Measurements from ENCODE around the gene C1R. TPM values are rescaled to one million over a fixed set of nuclear protein-coding genes. Genes with fewer than 3 reads are reported as not detected.
A peak's percentile ranks its signal among the peaks of the same experiment; 100 is the strongest.

C1R gene
- total RNA-seq, 2 experiments from 2014 or later: 2.2 to 3.5 TPM

DNA sequence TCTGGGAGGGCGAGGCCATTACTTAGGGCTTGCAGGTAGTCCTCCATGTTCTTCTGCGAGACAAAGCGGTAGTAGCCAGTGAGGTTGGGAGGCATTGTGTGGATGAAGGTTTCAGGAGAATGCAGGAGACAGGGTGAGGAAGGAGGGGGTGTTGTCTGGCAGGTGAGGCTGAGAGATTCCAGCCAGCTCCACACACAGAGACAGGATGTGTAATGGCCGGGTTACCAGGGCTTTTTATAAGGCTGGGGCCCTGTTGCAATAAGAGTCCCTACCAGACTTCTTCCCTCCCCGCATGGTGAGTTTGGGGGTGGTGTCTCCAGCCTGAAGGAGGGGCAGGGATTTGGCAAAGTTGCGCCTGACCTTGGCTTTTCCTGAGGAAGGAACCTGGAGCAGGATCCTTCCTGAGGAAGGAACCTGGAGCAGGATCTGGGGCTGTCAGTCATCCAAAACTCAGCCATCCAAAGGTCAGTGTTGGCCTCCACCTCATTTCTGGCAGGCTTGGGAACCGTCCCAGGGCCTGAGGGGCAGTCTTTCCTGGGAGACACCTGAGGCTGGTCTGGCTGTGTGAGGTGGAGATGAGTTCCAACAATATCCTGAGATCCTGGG lies 36.5 kb upstream of the C1R start, which contains the start of gene RBP5:
Gene RBP5, minus strand, starts transcription at position 209 of the 606 bp plus-strand sequence. Its CDS starts 114 bp downstream, at position 95.
- Mint-ChIP-seq H3K27ac (peak within 1 kb of the TSS; percentile 89), H3K36me3 (ENCODE audit: low read depth) (peaks cover 25% of the 10 kb centered on the region), H3K9me3 (no peaks in the 10 kb centered on the region), H3K4me3 (peak within 1 kb of the TSS; percentile 86), H3K27me3 (no peaks in the 10 kb centered on the region), H3K4me1 (peaks cover 37% of the 10 kb centered on the region)
- POLR2A ChIA-PET: no interaction called here
- CTCF ChIA-PET: no interaction called here
- DNase-seq: no peak

DNA sequence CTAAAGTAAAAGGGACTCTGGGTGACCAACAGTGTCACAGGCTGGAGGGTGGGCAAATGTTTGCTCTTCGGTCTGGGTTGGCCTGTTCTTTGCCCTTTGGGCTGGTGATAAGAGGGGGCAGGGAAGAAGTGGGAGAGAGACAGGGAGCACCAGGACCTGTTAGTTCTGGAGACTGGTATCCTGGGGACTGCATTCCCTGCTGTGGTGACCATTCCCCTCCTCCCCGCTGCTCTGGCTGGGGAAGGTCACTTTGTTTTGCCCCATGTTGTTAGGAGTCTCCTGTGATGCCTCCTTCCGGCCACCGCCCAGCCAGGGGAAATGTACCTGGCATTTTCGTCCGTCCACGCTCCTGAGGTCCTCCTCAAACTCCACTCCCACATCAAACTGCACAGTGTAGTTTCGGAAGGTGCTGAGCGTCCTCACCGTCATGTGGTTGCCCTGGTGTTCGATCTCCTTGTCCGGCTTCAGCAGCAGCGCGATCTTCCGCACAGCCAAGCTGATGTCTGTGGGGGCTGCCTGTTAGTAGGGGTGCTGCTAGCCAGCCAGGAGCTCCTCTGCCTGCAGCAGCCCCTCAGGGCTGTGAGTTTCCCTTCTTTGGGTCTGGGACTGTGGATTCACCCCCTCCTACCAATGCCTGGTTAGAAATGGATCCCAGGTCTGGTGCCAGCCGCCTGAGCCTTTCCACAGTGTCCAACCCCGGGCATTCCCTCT lies 35.8 kb upstream of the C1R start:
- H3K9me3 Mint-ChIP-seq: no peaks in the 10 kb centered on the region
- H3K4me1 Mint-ChIP-seq: peaks cover 35% of the 10 kb centered on the region
- H3K27me3 Mint-ChIP-seq: no peaks in the 10 kb centered on the region
- DNase-seq: no peak
- ChIA-PET CTCF (interaction anchor here (0.7 kb wide), 1 partner anchor 1020 kb away, joined by 3 read pairs; no protein-coding TSS in a partner anchor), POLR2A (no interaction called here)
- peaks cover 20% of the 10 kb centered on the region for H3K36me3 Mint-ChIP-seq (ENCODE audit: low read depth)
- H3K4me3 Mint-ChIP-seq: peak overlapping the region; percentile 26
- no peak overlapping the region for H3K27ac Mint-ChIP-seq

DNA sequence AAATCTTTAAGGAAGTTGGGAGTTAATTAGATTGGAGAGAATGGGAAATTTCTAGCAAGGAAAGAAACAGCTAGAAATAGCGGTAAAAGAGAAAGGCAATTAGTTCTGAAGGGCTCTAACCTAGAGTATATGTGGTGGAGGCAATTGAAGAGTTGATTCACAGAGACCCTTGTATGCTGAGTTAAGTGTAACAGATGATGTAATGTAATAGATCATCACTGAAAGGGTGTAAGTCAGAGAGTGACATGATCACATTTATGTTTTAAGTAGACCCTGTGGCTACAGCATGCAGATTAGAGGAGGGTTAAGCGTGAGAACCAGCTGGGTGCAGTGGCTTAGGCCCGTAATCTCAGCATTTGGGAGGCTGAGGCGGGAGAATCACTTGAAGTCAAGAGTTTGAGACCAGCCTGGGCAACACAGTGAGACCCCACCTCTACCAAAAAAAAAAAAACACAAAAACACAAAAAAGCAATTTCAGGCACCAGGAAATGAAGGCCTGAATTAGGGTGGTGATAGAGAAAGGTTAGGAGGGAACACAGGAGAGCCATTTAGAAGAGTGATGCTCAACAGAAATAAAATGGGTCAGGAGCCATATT lies 33.5 kb upstream of the C1R start:
- Mint-ChIP-seq H3K4me1 (peaks cover 13% of the 10 kb centered on the region), H3K27me3 (no peaks in the 10 kb centered on the region), H3K4me3 (no peak overlapping the region), H3K27ac (no peak overlapping the region), H3K9me3 (no peaks in the 10 kb centered on the region), H3K36me3 (ENCODE audit: low read depth) (peaks cover 7% of the 10 kb centered on the region)
- ChIA-PET CTCF (interaction anchor here (0.6 to 2.0 kb wide), 7 partner anchors 12 to 360 kb away, joined by 3 to 9 read pairs (median 3); no protein-coding TSS in a partner anchor), POLR2A (no interaction called here)
- no peak for DNase-seq

GRCh38 chr12:7123806-7124522 lies 31.7 kb upstream of the C1R start:
- Mint-ChIP-seq H3K36me3 (ENCODE audit: low read depth) (peaks cover 7% of the 10 kb centered on the region), H3K27me3 (no peaks in the 10 kb centered on the region), H3K27ac (no peak overlapping the region), H3K4me3 (no peak overlapping the region), H3K4me1 (peaks cover 8% of the 10 kb centered on the region), H3K9me3 (no peaks in the 10 kb centered on the region)
- POLR2A ChIA-PET: no interaction called here
- CTCF ChIA-PET: interaction anchor here (1.0 to 2.8 kb wide), 6 partner anchors 10 to 1009 kb away, joined by 3 to 16 read pairs (median 4); no protein-coding TSS in a partner anchor
- no peak for DNase-seq

DNA sequence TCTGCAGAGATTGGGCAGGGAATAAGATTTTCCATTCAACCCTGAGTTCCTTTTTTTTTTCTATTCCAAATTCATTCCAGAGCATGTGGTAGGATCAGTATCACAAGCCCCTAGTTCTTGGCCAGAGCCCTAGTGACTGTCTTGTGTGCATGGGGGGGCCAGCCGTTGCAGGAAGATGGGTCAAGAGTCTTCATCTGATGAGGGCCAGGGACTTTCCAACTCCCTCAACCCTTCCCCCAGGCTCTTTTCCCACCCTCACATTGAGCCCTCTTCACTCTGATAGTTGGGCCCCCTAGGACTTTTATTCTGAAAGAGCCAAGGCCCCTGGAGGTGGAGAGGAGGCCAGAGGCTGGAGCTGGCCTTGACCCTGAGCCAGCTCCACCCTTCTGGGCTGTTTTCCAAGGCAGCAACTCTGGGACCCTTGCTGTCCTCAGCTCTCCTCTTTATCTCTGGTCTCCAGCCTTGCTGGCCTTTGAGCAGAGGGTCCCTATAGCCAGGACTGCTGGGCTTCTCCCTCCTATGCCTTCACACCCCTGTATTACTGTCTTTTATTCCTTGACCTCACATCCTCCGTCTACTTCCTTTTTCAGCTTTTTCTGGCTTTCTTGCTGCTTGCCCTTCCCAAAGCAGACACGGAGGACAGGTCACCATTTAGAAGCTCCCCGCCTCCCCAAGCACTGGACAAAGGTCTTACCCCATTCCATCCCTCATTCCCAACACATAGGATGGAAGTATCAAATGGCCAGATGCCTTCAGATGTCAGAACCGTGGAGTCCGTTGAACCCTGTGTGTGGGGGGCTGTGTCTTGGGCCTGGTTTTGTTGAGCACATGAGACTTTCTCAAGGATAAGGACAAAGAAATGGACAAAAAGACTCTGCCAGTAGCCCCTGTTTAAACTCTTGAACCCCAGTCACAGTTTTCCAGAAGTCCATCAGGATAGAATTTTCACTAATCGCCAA lies 30.8 kb upstream of the C1R start:
- Mint-ChIP-seq H3K36me3 (ENCODE audit: low read depth) (peaks cover 5% of the 10 kb centered on the region), H3K4me3 (no peak overlapping the region), H3K27ac (no peak overlapping the region), H3K9me3 (no peaks in the 10 kb centered on the region), H3K4me1 (peaks cover 2% of the 10 kb centered on the region), H3K27me3 (no peaks in the 10 kb centered on the region)
- DNase-seq: no peak
- CTCF ChIA-PET: interaction anchor here (0.6 to 2.8 kb wide), 4 partner anchors 10 to 254 kb away, joined by 3 to 16 read pairs (median 4); no protein-coding TSS in a partner anchor
- POLR2A ChIA-PET: interaction anchor here (0.6 kb wide), 1 partner anchor 12 kb away, joined by 3 read pairs; no protein-coding TSS in a partner anchor

GRCh38 chr12:7121324-7121723 lies 29.1 kb upstream of the C1R start:
- ChIA-PET POLR2A (no interaction called here), CTCF (interaction anchor here (2.8 kb wide), 1 partner anchor 9 kb away, joined by 16 read pairs; no protein-coding TSS in a partner anchor)
- Mint-ChIP-seq H3K4me3 (no peak overlapping the region), H3K9me3 (no peaks in the 10 kb centered on the region), H3K27ac (no peak overlapping the region), H3K36me3 (ENCODE audit: low read depth) (peaks cover 6% of the 10 kb centered on the region), H3K4me1 (no peaks in the 10 kb centered on the region), H3K27me3 (no peaks in the 10 kb centered on the region)
- DNase-seq: no peak

GRCh38 chr12:7120166-7120565 lies 27.9 kb upstream of the C1R start:
- Mint-ChIP-seq H3K4me3 (no peak overlapping the region), H3K27ac (no peak overlapping the region), H3K4me1 (no peaks in the 10 kb centered on the region), H3K9me3 (no peaks in the 10 kb centered on the region), H3K36me3 (ENCODE audit: low read depth) (peaks cover 16% of the 10 kb centered on the region), H3K27me3 (no peaks in the 10 kb centered on the region)
- DNase-seq: no peak
- ChIA-PET POLR2A (no interaction called here), CTCF (interaction anchor here (1.1 kb wide), 1 partner anchor 15 kb away, joined by 3 read pairs; no protein-coding TSS in a partner anchor)

DNA sequence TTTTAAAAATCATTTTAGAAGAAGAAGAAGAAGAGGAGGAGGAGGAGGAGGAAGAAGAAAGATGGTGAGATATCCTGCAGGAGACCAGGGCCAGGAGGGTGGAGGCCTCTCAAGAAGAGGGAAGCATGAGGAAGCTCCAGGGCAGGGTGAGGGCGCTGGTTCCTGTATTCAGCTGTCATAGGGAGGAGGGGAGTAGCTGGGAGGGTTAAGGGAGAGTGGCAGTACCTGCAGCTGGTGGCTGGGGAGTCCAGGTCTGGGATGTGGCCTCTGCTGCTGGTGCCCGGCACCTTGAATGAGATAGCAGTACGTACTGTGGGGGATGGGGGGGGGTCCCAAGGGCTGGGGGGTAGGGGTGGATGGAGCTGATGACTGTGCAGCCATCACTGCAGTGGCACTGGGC lies 26.6 kb upstream of the C1R start:
- Mint-ChIP-seq H3K4me3 (no peak overlapping the region), H3K27ac (no peak overlapping the region), H3K27me3 (no peaks in the 10 kb centered on the region), H3K4me1 (peaks cover 2% of the 10 kb centered on the region), H3K9me3 (no peaks in the 10 kb centered on the region), H3K36me3 (ENCODE audit: low read depth) (peaks cover 26% of the 10 kb centered on the region)
- CTCF ChIA-PET: interaction anchor here (1.4 kb wide), 1 partner anchor 10 kb away, joined by 7 read pairs; the partner anchor contains the start of gene C1RL
- no peak for DNase-seq
- POLR2A ChIA-PET: no interaction called here

GRCh38 chr12:7117670-7118069 lies 25.4 kb upstream of the C1R start:
- no peak overlapping the region for H3K27ac Mint-ChIP-seq
- peaks cover 10% of the 10 kb centered on the region for H3K4me1 Mint-ChIP-seq
- H3K27me3 Mint-ChIP-seq: no peaks in the 10 kb centered on the region
- no peaks in the 10 kb centered on the region for H3K9me3 Mint-ChIP-seq
- H3K36me3 Mint-ChIP-seq (ENCODE audit: low read depth): peaks cover 32% of the 10 kb centered on the region
- CTCF ChIA-PET: interaction anchor here (0.5 to 1.4 kb wide), 2 partner anchors 9 to 11 kb away, joined by 3 to 7 read pairs; partner anchors contain the start of gene C1RL
- no peak overlapping the region for H3K4me3 Mint-ChIP-seq
- DNase-seq: no peak
- POLR2A ChIA-PET: no interaction called here

DNA sequence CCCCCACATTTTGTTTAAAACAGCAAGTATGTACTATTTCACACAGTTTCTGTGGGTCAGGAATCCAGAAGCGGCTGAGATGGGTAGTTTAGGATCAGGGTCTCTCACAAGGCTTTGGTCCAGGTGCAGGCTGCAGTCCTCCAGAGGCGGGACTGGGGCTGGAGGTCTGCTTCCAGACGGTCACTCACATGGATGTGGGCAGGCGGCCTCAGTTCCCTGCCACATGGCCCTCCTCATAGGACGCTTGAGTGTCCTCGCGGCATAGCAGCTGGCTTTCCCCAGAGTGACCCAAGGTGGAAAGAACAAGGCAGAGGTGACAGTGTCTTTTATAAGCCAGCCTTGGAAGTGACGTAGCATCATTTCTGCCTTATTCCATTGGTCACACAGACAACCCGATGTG lies 24.7 kb upstream of the C1R start:
- H3K9me3 Mint-ChIP-seq: no peaks in the 10 kb centered on the region
- DNase-seq: no peak
- H3K27me3 Mint-ChIP-seq: no peaks in the 10 kb centered on the region
- H3K36me3 Mint-ChIP-seq (ENCODE audit: low read depth): peaks cover 34% of the 10 kb centered on the region
- peaks cover 16% of the 10 kb centered on the region for H3K4me1 Mint-ChIP-seq
- H3K27ac Mint-ChIP-seq: no peak overlapping the region
- ChIA-PET CTCF (interaction anchor here (1.9 kb wide), 1 partner anchor 179 kb away, joined by 6 read pairs; no protein-coding TSS in a partner anchor), POLR2A (no interaction called here)
- no peak overlapping the region for H3K4me3 Mint-ChIP-seq

DNA sequence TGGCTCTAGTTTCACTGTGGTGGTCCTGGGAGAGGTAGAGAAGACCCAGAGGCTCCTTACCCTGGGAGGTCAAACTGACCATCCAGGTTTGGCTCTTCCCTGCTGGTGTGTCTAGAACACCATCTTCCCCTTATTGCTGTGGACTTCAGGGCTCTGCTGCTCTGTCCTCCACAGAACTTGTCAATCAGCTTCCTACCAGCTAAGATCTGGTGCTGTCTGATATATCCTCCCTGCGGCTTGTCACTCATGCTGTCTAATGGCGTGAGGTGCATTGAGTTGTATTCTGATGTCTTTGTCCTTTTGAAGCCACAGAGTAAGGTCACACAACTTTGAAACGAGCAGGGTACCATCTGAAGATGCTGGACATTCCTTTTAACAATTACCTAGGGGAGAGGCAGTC lies 24.0 kb upstream of the C1R start:
- DNase-seq: no peak
- H3K4me1 Mint-ChIP-seq: peaks cover 21% of the 10 kb centered on the region
- H3K9me3 Mint-ChIP-seq: no peaks in the 10 kb centered on the region
- no peak overlapping the region for H3K4me3 Mint-ChIP-seq
- POLR2A ChIA-PET: no interaction called here
- peaks cover 34% of the 10 kb centered on the region for H3K36me3 Mint-ChIP-seq (ENCODE audit: low read depth)
- H3K27me3 Mint-ChIP-seq: no peaks in the 10 kb centered on the region
- no peak overlapping the region for H3K27ac Mint-ChIP-seq
- CTCF ChIA-PET: interaction anchor here (1.9 kb wide), 1 partner anchor 179 kb away, joined by 6 read pairs; no protein-coding TSS in a partner anchor
